Measurements from ENCODE around the gene TMEM154. TPM values are rescaled to one million over a fixed set of nuclear protein-coding genes. Genes with fewer than 3 reads are reported as not detected.
A peak's percentile ranks its signal among the peaks of the same experiment; 100 is the strongest.

The TMEM154 gene
- total RNA-seq, 2 donors from 2014 or later: 1.4 to 5.4 TPM

DNA sequence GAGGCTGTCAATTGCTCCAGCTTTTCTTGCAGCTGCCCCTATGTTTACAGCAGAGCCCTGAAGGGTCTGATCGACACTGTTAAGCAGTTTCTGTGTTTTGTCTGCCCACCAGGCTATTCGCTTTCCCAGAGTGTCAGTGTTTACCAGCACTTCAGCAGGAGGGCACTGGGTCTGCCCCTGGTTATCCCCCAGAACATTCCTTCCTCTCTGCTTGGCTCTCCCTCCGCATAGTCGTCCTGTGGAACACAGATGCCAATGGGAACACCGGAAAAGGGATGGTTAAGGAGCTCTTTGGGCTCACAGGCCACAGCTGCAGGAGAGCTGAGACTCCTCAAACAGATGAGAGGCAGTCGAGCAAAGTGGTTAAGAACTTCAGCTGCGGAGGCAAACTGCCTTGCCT is 72.6 kb downstream of the TMEM154 start:
- DNase-seq: no peak
- intact Hi-C loops (cut with DNase I, micrococcal nuclease): no loop called here
- ATAC-seq: no peak

- DNase-seq (no peak), ATAC-seq (peak; percentile 63)
- intact Hi-C loops (cut with DNase I, micrococcal nuclease): no loop called here
Measured at GRCh38 chr4:152606753-152607152, 73.0 kb downstream of the TMEM154 start.

GRCh38 chr4:152605641-152606335 is 74.0 kb downstream of the TMEM154 start:
- ATAC-seq: no peak
- intact Hi-C loops (cut with DNase I, micrococcal nuclease): no loop called here
- no peak for DNase-seq

GRCh38 chr4:152605031-152605430 is 74.8 kb downstream of the TMEM154 start:
- intact Hi-C loops (cut with DNase I, micrococcal nuclease): no loop called here
- ATAC-seq: no peak

GRCh38 chr4:152601156-152601555 is 78.6 kb downstream of the TMEM154 start:
- intact Hi-C loops (cut with DNase I, micrococcal nuclease): no loop called here
- no peak for DNase-seq
- ATAC-seq: no peak

More at GRCh38 chr4:152605031-152605430, 74.8 kb downstream of the TMEM154 start:
- no peak for DNase-seq

DNA sequence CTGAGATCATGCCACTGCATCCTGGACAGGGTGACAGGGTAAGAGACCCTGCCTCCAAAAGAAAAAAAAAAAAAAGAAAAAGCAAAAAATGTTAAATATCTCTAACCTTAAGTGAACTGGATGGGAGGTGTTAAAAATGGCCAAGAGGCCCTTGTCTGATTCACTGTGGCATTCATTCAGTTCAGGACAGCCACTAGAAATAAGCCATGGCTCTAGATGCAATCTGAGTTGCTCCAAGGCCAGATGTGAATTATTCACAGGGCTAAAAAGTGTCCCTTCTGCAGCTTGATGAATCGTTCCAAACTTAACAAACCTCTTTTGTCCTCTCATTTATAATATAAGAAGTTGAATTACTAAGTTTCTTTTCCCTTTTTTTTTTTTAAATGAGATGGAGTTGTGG is 80.2 kb downstream of the TMEM154 start:
- ATAC-seq (no peak), DNase-seq (no peak)
- intact Hi-C loops (cut with DNase I, micrococcal nuclease): no loop called here

DNA sequence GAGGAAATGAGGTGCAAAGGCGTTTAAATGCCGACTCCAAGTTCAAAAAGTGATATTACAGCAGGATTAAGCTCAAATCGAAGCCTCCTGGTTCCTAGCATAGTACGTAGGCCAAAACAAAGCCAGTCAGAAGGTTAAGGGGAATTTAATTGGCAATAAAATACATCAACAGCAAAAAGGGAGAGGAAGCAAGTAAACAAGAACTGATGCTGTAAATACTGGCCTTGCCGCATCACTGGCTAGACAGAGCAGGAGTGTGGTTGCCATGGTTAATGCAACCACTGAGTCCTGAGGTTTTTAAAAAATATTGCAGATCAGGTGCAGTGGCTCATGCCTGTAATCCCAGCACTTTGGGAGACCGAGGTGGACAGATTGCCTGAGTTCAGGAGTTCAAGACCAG is 80.7 kb downstream of the TMEM154 start:
- intact Hi-C loops (cut with DNase I, micrococcal nuclease): no loop called here

DNA sequence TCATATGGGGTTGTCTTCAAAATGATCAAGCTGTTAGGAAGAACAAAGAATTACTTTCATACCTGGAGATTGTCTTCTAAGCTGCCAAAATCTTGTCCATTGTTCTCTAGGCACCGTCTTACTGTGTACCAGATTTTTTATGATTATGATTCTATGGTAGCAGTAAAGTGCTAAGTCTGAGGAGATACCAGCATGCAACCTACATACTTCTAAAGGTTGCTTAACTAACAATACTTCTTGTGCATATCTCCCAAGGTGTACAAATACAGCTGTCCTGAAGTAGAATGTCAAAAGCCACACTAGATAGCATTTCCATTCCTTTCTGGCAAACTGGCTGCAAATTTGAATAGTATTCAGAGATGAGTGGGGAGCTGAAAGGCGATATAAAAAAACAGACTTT is 81.3 kb downstream of the TMEM154 start:
- peak; percentile 80 for ATAC-seq
- intact Hi-C loops (cut with DNase I, micrococcal nuclease): no loop called here
- no peak for DNase-seq

More for the DNA sequence above, 80.7 kb downstream of the TMEM154 start:
- DNase-seq (no peak), ATAC-seq (no peak)

DNA sequence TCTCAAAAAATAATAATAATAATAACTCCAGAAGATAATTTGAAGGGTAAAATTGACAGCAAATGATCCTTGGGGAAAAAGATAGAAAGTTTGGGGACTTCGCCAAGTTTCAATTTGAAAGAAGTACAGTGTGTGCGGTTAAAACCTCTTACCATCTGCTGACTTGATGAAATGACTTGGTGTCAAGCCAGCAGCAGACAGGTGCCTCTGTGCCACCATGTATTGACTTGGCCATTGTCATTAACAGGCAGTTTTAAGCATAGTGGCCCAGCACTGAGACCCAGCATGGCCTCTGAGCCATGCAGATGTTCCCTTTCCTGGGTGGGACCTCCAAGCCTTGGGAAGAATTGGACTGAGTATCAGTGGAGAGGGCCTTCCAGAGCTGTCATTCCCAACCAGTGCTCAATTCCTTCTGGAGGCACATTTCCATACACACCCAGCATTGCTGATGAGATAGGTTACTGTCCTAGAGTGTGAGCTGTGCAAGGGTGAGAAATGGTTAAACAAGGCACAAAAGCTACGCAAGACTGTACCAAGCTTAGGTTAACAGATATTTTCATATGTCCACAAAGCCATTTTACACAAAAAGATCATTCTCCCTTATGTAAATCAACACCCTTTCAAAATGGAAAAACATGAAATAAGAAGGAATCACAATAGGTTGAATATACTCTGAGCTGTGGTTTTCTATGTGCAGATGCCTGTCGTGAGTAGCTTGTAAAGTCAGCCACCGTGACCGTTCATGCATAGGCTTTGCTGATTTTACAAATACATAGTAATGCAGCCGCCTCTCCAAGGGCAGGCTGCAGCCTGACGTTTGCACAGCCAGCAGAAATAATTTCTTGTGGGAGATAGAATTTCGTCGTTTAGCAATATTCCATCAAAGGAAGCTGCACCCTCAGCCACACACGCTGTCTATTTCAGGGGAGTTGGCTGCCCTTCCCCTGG is 84.5 kb downstream of the TMEM154 start:
- DNase-seq: no peak
- intact Hi-C loops (cut with DNase I, micrococcal nuclease): no loop called here

GRCh38 chr4:152594057-152594456 is 85.7 kb downstream of the TMEM154 start:
- DNase-seq: no peak
- intact Hi-C loops (cut with DNase I, micrococcal nuclease): no loop called here
- no peak for ATAC-seq

More for the DNA sequence above, 84.5 kb downstream of the TMEM154 start:
- ATAC-seq: no peak

DNA sequence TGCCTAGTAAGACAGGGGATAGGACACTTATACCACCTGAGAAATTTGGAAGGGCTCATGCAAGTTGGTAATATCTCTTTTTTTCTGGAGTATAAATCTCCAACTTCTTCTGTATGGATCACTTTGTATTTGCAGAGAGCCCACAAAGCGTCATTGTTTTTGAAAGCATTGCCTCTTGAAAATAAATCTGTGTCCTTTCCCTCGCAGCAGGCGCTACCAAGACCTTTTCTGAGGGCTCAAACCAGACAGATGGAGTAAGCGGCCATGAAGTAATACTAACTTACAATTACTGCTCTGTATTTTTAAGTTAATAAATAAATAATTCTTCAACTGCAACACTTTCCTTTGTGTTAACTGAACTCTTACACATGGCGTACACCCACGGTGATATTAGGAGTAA is 87.9 kb downstream of the TMEM154 start:
- ATAC-seq: no peak
- intact Hi-C loops (cut with DNase I, micrococcal nuclease): no loop called here
- DNase-seq: no peak

- DNase-seq (peak; percentile 46 to 65), ATAC-seq (peak; percentile 72)
- intact Hi-C loops (cut with DNase I, micrococcal nuclease): no loop called here
Measured at GRCh38 chr4:152591396-152591795, 88.4 kb downstream of the TMEM154 start.

DNA sequence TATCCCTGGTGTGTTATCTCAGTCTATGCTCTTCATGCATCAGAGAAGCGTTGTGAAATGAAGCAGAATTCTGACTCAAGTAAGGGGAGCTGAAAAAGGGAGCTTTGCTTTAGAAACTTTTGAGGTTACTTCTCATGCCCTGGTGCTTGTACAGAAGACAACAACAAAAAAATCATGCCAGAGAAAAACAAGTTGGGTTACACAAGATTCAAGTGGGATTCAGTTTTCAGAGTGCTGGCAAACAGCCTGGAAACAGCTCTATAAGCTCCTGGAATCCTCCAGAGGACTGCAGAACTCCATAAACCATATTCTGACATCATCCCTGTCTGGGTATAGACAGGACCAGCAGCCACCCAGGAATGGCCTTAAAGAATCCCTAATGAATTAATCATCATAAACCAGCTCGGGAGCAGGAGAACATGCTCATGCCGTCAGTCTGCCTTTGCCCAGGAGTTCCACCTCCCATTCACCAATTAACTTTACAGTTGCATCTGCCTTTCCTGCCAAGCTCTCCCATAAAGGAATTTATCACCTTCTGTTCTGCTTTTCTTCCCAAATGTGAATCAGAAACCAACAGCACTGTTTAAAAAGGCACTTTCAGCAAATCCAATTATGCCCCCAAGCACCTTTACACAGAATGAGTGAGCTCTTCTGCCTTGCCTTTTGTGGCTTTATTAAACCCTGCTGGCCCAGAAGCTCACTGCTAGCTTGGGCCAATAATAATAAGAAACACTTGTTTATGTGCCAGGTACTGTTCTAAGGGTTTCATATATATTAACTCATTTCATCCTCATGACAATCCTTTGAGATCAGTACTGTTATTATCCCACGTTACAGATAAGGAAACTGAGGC is 89.4 kb downstream of the TMEM154 start:
- peak; percentile 56 for ATAC-seq
- intact Hi-C loops (cut with DNase I, micrococcal nuclease): no loop called here
- no peak for DNase-seq

DNA sequence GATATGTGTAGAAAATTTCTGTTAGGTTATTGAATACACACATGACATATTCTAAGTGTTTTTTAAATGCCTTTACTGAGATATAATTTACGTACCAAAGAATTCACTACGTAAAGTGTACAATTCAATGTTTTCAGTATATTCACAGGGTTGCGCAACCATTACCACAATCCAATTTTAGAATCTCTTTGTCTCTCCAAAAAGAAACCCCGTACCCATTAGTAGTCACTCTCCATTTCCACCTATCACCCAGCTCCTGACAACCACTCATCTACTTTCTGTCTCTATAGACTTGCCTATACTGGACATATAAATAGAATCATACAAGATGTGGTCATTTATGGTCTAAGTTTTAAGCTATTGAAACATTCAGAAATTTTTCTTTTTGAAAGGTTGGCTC is 90.9 kb downstream of the TMEM154 start:
- ATAC-seq: no peak
- no peak for DNase-seq
- intact Hi-C loops (cut with DNase I, micrococcal nuclease): no loop called here

DNA sequence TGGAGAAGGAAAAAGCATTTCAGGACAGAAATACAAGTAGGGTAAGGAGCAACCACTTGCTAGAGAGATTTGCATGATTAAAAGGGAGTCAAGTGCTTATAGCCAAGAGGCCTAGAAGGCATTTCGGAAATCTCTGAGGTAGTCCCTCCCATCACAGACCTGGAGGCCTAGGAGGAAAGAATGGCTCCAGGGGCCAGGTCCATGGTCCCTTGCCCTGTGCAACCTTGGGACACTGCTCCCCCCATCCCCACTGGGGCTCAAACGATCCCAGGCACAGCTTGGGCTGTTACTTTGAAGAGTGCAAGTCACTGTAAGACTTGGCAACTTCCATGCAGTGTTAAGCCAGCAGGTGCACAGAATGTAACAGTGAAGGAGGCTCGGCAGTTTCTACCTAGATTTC is 92.7 kb downstream of the TMEM154 start:
- ATAC-seq: no peak
- intact Hi-C loops (cut with DNase I, micrococcal nuclease): no loop called here
- no peak for DNase-seq

GRCh38 chr4:152586668-152587067 is 93.1 kb downstream of the TMEM154 start:
- ATAC-seq (peak; percentile 81), DNase-seq (no peak)
- intact Hi-C loops (cut with DNase I, micrococcal nuclease): no loop called here

GRCh38 chr4:152585023-152585441 is 94.8 kb downstream of the TMEM154 start:
- no peak for DNase-seq
- no peak for ATAC-seq
- intact Hi-C loops (cut with DNase I, micrococcal nuclease): no loop called here

DNA sequence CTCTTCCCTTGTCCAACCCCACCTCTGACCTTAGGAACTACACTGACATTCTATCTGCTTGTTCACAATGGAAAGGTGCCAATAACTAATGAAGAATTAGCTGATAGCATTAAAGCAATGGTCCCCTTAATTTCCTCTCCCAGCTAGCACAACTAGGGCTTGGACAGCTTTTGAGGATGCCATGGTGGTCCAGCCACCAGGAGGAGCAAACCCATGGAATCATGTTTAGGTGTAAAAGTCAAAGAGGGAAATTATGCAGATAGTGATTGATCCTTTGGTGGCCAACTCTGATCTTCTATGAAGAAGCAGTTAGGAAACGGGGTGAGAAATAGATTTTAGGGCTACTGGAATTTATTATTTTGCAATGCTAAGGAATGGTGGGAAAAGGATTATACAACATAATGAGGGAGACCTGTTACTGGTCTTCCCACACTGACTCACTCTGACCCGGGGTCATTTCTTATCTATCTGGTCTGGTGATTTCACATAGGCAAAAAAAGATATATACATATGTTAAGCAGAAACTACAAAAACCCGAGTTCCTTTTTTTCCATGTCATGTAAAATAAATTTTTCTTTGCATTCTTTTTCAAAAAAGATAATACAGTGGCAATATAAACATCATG is 98.1 kb downstream of the TMEM154 start:
- intact Hi-C loops (cut with DNase I, micrococcal nuclease): no loop called here
- no peak for DNase-seq

DNA sequence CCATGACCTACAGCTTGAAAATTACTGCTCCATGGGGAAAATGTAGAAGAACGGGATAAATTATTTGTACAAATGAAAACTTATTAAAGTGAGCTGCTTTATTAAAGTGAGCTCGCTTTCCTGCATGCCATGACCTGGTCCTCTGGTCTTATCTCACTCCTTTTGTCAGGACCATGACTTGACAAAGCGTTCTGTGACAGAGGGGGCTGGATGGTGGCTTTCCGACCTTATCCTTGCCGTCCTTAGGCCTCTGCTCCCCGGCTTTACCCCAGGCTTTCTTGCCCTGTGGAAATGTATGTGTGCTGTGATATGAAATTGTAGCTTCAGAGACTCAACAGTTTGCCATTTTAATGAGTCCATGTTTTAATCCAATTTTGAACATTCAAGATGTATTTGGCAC is 99.9 kb downstream of the TMEM154 start:
- DNase-seq (no peak), ATAC-seq (no peak)
- intact Hi-C loops (cut with DNase I, micrococcal nuclease): no loop called here

More for the DNA sequence above, 98.1 kb downstream of the TMEM154 start:
- ATAC-seq: no peak

All from left colon (tissue), 2 donors.